C1 segment of cervical spinal cord (tissue), 14 donors: ENCODE measurements around the gene LHX4.

Experiments
- DNase-seq, 14 donors: peaks; one replicate each; lab custom pipeline; 2025; lab: John Stamatoyannopoulos, UW

The LHX4 gene

DNA sequence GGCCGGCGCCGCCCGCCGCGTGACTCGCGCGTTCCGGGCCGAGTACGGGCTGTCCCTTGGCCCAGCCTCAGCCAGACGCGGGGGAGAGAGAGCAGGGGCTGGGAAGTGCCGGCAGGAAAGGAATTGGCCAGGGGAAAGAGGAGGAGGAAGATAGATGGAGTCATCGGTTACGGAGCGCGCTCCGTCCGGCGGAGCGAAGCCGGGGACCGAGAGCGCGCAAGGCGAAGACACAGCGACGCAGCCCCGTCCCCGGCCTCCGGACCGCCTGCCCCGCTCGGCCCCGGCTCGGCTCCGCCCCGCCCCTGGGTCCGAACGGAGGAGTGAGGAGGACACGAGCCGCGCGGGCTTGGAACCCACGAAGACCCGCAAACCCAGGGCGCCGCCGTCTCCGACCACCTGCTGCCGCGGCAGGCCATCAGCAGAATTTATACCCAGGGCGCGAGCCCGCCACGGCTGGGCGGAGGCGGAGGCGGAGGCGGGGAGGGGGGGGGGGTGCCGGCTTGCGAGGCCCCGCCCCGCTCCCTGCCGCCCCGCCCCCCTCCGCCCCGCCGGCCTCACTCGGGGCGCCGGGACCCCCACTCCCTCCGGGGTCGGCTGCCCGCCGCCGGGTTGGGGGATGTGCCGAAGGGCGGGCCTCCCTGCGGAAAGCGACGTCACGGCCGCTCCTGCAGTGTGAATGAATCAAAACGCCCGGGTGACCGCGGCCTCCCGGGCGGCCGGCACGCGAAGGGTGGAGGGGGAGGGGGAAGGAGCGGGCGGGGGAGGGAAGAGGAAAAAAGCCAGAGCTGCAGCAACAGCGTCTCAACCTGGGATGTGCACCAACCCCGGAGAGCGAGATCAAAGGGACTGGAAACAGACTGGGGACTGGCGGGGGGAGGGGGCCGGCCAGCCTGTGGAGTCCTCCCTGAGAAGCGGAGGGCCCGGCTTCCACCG lies at the start of gene LHX4:
TSS of gene LHX4 (plus strand) at position 782 of the 933 bp plus-strand sequence. CDS start 266 bp downstream, outside the sequence.
- DNase-seq = no peak

DNA sequence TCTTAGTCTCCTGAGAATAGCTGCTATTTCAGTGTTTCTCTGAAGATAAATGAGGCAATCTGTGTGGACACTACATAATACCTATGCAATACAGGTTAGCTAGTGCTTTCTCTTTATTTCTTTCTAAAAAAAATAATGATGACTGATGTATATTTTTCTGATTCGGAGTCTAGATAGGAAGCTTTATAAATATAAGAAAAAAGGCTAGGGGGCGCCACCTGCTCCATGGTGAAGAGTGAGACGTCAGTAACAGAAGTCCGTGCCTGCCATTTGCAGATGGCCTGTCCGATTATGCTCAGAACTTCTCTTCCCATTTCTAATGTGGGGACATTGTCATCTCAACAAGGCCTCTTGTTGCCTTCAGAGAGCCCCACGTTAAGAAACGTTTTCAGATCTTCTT lies 49.0 kb upstream of the LHX4 start:
- DNase-seq = no peak

DNA sequence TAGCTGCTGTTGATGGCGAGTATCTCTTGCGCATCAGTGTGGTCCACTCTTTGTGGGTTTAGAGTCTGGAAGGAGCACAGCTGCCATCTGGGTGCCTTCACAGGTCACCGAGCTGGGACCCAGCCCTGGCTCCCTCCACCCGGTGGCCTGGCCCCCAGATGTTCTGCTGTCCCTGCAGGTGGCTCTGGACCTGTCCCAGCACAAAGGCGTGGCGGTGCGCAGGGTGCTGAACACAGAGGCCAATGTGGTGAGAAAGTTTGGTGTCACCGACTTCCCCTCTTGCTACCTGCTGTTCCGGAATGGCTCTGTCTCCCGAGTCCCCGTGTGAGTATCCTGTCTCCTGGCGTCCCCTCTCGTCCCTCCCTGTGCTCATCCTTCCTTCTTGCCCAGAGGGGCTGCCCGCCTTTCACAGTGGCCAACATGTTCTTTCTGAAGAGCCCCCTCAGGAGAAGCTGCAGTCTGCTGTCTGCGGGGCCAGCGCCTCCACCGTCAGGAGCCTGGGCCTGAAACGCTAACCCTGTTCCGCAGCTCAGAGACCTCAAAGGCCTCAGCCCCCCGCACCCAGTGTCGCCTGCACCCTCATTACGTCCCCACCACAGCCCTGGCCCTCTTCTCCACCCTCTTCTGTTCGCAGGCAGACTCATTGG lies 47.9 kb upstream of the LHX4 start:
- no peak for DNase-seq

- DNase-seq = peak in 9 of 14 donors; percentile 7 to 97 (median 40)
Measured at GRCh38 chr1:180182643-180183311, 47.3 kb upstream of the LHX4 start.

DNA sequence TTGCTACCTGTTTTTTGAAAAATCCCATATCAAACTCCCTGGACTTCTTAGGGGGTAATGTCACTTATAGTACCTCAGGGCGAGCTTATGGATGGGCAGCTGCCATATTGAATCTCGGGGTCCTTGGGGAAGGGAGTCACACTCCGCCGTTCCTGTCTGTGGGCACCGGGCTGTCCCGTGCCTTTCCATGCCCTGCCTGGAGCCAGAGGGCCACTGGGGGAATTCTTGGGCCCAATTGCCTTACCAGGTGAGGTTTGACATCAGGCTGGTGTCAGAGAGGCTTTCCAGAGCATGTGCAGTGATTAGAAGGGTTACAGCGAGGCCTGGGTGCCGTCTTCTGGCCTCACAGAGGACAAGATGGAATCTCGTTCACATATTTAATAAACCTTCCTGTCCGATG lies 46.6 kb upstream of the LHX4 start:
- DNase-seq = no peak

GRCh38 chr1:180184041-180184440 lies 46.0 kb upstream of the LHX4 start:
- DNase-seq = no peak

GRCh38 chr1:180185281-180185680 lies 44.8 kb upstream of the LHX4 start:
- DNase-seq = no peak

DNA sequence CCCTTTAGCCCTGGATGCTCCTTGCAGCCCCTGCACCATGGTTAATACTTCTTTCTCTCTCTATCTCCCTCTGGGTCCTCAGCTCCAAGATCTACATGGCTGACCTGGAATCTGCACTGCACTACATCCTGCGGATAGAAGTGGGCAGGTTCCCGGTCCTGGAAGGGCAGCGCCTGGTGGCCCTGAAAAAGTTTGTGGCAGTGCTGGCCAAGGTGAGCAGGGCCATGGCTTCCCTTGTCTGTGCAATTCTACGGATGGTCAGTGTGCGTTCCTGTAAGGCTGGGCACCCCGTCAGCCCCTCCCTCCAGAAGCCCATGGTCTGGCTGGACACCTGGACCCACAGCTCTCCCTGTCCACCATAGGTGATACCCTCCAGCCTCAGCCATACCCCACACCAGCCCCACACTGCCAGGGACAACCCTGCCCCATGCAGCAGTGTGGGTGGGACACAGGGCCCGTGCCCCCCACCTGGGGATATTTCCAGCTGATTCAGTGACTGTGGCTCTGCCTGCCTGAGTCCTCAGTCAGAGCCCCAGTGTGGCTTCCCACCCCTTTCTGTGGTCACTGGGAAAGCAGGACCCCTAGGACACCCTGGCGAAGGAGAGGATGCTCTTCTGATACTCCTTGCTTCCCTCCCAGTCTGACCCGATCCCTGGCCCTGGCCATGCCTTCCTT lies 44.0 kb upstream of the LHX4 start:
- no peak for DNase-seq

GRCh38 chr1:180186831-180187230 lies 43.2 kb upstream of the LHX4 start:
- peak in 1 of 14 donors; percentile 22 for DNase-seq

DNA sequence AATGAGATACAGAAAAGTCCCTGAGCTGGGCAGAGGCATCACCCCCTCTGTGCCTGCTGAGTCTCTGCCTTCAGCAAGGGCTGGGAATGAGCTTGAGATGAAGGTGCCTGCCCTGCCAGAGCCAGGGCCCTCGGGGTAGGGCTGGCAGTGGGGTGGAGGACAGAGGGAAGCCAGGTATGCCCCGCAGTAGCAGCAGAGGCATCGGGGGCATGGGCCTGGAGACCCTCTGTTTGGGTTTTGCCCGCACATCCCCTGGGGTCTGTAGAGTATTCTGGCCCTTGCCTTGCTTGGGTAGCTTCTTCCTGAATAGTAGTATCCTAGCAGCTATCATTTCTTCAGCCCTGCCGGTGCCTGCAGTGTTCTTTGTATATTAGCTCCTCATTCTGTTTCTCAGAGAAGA lies 42.4 kb upstream of the LHX4 start:
- no peak for DNase-seq

GRCh38 chr1:180188091-180188506 lies 42.0 kb upstream of the LHX4 start:
- DNase-seq = peak in 4 of 14 donors; percentile 8 to 35 (median 20)

DNA sequence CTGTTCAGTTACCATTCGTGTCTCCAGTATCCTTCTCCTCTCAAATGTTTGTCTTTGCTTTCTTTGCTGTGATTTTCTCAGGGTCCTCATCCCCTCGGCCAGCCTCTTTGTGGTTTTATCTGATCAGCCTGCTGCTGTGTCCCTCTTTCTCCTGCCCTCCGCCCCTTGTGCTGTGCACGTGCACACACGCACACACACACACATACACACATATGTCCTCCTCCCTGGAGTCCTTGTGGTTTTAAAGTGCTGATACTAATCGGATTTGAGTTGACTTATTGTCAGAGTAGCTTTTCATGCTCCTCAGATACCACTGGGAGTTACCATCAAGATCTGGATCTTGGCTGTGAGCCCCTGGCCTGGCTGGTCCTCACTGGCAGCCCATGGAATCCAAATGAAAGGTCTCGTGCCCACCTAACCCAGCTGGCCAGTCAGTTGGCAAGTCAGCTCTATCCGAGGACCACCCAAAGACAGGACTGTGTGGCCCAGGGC lies 41.3 kb upstream of the LHX4 start:
- no peak for DNase-seq

GRCh38 chr1:180190091-180190490 lies 40.0 kb upstream of the LHX4 start:
- no peak for DNase-seq

DNA sequence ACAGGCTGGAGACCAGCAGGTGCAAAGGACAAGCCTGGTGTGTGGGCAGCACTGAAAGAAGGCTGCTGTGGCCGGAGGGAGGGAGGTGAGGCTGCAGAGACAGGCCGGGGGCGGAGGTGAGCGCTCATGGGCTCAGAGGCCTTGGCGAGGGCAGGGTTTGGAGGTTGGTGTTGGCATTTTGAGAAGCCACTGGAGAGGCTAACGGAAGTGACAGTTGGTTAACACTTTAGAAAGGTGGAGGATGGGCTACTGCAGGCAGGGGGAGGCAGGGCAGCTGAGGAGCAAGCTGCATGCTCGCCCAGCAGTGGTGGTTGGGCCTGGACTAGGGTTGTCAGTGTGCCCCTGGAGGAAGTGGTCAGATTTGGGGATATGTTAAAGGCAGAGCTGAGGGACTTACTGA lies 37.9 kb upstream of the LHX4 start:
- no peak for DNase-seq

DNA sequence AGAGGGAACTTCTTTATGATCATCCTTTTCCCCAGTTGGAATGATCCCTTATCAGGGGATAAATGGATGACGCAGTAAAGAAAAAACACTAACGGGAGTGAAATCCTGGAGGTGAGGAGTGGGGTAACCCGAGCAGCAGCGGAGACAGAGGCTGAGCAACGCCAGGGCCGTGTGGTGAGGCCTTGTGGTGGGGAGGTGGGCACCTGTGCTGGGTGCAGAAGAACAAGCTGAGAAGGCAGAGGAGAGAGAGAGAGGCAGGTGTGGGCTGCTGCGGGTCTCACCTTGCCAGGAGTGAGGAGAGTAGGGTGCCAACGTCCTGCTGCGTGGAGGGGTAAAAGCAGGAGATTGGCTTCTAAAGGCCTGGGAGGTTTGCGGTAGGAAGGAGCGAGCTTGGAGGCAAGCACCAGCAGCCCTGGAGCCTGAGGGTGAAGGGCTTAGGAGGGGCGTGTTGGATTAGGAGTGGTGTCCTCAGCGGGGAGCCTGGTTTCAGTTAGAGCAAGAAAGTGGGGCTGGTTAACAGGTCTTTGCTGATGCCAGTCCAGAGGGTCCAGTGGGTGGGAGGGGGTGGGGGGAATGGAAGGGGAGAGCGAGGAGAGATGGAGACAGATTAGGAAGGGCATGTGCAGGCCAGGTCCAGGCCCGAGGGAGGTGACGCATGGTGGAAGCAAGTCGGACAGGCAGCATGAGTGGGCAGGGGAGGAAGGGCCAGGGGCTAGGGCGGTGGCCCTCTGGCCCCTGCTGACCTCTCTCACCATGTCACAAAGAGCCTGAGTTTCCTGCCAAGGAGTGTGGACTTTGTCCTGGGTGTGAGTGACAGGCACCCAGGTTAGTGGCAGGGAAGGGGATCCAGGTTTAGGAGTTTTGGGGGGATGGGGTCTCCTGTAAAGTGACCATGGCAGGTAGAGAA lies 36.7 kb upstream of the LHX4 start:
- no peak for DNase-seq

DNA sequence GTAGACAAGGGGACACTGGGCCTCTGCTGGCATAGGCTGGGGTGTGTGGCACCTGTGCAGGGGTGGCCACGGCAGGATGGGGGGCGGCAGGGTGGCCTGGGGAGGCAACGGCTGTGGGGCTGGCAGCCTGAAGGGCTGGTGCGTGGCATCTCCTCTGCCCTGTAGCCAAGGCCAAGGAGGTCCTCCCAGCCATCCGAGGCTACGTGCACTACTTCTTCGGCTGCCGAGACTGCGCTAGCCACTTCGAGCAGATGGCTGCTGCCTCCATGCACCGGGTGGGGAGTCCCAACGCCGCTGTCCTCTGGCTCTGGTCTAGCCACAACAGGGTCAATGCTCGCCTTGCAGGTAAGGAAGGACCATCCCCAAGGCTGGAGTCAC lies 36.0 kb upstream of the LHX4 start:
- no peak for DNase-seq

- DNase-seq = no peak
Measured at GRCh38 chr1:180194546-180195207, 35.4 kb upstream of the LHX4 start.

- DNase-seq = no peak
Measured at GRCh38 chr1:180195401-180195800, 34.7 kb upstream of the LHX4 start.

- DNase-seq = no peak
Measured at GRCh38 chr1:180195916-180196315, 34.1 kb upstream of the LHX4 start.

GRCh38 chr1:180196436-180197003 lies 33.5 kb upstream of the LHX4 start:
- no peak for DNase-seq
